GM18951 (cell line): ENCODE results near the gene GSK3B.

Experiments
- POLR2A ChIP-seq: IDR thresholded peaks from 4 replicates; pipeline ENCODE4 v1.6.1; 2011; ENCODE audit warnings: mild to moderate bottlenecking; ENCODE audit not compliant: insufficient read length, insufficient read depth; ENCODE audit errors: extremely low read depth
- in situ Hi-C: fragments of 300-500 bp; cut with MboI; formaldehyde crosslinking; loops from one replicate; pipeline ENCODE4 v1.12.0; 2022; ENCODE audit warnings: low sequenced_read_pairs, mixed read lengths, inconsistent platforms; ENCODE audit not compliant: unreplicated experiment

The GSK3B gene

GRCh38 chr3:119911748-119912147, 182.5 kb downstream of the GSK3B start:
- in situ Hi-C loops, result no loop called here
- TF ChIP-seq POLR2A, result no peak

- in situ Hi-C loops, result no loop called here
- no peak for TF ChIP-seq POLR2A
Measured at GRCh38 chr3:119902061-119902460, 192.2 kb downstream of the GSK3B start.

- TF ChIP-seq POLR2A, result no peak
- in situ Hi-C loops, result no loop called here
Measured at GRCh38 chr3:119901148-119901547, 193.1 kb downstream of the GSK3B start.

- in situ Hi-C loops, result loop anchor here (25.0 kb wide), 2 partner anchors 288 to 513 kb away; no protein-coding TSS in a partner anchor
- no peak for TF ChIP-seq POLR2A
Measured at GRCh38 chr3:119899192-119899511, 195.1 kb downstream of the GSK3B start.

- in situ Hi-C loops, result loop anchor here (25.0 kb wide), 2 partner anchors 289 to 514 kb away; no protein-coding TSS in a partner anchor
- no peak for TF ChIP-seq POLR2A
Measured at GRCh38 chr3:119898478-119899191, 195.6 kb downstream of the GSK3B start.

- TF ChIP-seq POLR2A, result no peak
- in situ Hi-C loops, result loop anchor here (25.0 kb wide), 2 partner anchors 293 to 518 kb away; no protein-coding TSS in a partner anchor
Measured at GRCh38 chr3:119894195-119894594, 200.1 kb downstream of the GSK3B start.

- in situ Hi-C loops, result loop anchor here (25.0 kb wide), 2 partner anchors 294 to 519 kb away; no protein-coding TSS in a partner anchor
- TF ChIP-seq POLR2A, result no peak
Measured at GRCh38 chr3:119893769-119894168, 200.5 kb downstream of the GSK3B start.

GRCh38 chr3:119891944-119892721, 202.1 kb downstream of the GSK3B start:
- in situ Hi-C loops, result loop anchor here (25.0 kb wide), 2 partner anchors 295 to 520 kb away; no protein-coding TSS in a partner anchor
- TF ChIP-seq POLR2A, result no peak

GRCh38 chr3:119888681-119889080, 205.6 kb downstream of the GSK3B start:
- in situ Hi-C loops, result loop anchor here (25.0 kb wide), 2 partner anchors 299 to 524 kb away; no protein-coding TSS in a partner anchor

- no peak for TF ChIP-seq POLR2A
- in situ Hi-C loops, result loop anchor here (25.0 kb wide), 2 partner anchors 301 to 526 kb away; no protein-coding TSS in a partner anchor
Measured at GRCh38 chr3:119885746-119886530, 208.3 kb downstream of the GSK3B start.

- no peak for TF ChIP-seq POLR2A
- in situ Hi-C loops, result loop anchor here (25.0 kb wide), 2 partner anchors 303 to 528 kb away; no protein-coding TSS in a partner anchor
Measured at GRCh38 chr3:119884161-119884557, 210.1 kb downstream of the GSK3B start.

GRCh38 chr3:119883461-119884160, 210.6 kb downstream of the GSK3B start:
- in situ Hi-C loops, result loop anchor here (25.0 kb wide), 2 partner anchors 304 to 529 kb away; no protein-coding TSS in a partner anchor
- no peak for TF ChIP-seq POLR2A

GRCh38 chr3:119880966-119881365, 213.3 kb downstream of the GSK3B start:
- in situ Hi-C loops, result loop anchor here (25.0 kb wide), 2 partner anchors 306 to 531 kb away; no protein-coding TSS in a partner anchor
- TF ChIP-seq POLR2A, result no peak

GRCh38 chr3:119873646-119874045, 220.6 kb downstream of the GSK3B start:
- in situ Hi-C loops, result no loop called here
- TF ChIP-seq POLR2A, result no peak
